Prostate gland (tissue), 2 donors: ENCODE data around the gene TTLL13. TPM values are rescaled to one million over a fixed set of nuclear protein-coding genes. Genes with fewer than 3 reads are reported as not detected.

Source experiments
- DNase-seq: peaks from one replicate; pipeline ENCODE4 v3.0.0-alpha.2; 2019; ENCODE audit warnings: low spot score
- H3K27ac ChIP-seq, 2 donors: fragments of 200-600 bp; sonication (generic); 2 replicates each; pipeline ENCODE4 v1.5.1; 2017 to 2019
- H3K27me3 ChIP-seq: fragments of 200-600 bp; sonication (generic); replicated peaks from 2 replicates; pipeline ENCODE4 v1.5.1; 2019; ENCODE audit not compliant: insufficient read depth
- H3K36me3 ChIP-seq, 2 donors: fragments of 200-600 bp; sonication (generic); 1 replicate in 1 of 2; 2 replicates in 1 of 2; pipeline versions ENCODE4 v1.5.1 to v1.8.1; 2017 to 2019
- H3K4me1 ChIP-seq: fragments of 200-600 bp; sonication (generic); replicated peaks from 2 replicates; pipeline ENCODE4 v1.5.1; 2019
- H3K4me3 ChIP-seq, 2 donors: fragments of 200-600 bp; sonication (generic); 2 replicates each; pipeline ENCODE4 v1.5.1; 2017 to 2019
- H3K9me3 ChIP-seq: fragments of 200-600 bp; sonication (generic); 2 replicates; pipeline ENCODE4 v1.5.1; 2017
- CTCF ChIP-seq, 4 experiments: fragments of 200-600 bp in 2 of 4; fragments of 450-650 bp in 2 of 4; sonication (generic) in 2 of 4; IDR thresholded peaks; 1 replicate in 3 of 4; 2 replicates in 1 of 4; pipeline ENCODE4 v1.5.1; 2016 to 2019; ENCODE audit warnings: antibody characterized with exemption in 4 of 4, mild to moderate bottlenecking in 2 of 4, moderate library complexity in 2 of 4
- POLR2A ChIP-seq: fragments of 450-650 bp; IDR thresholded peaks from one replicate; pipeline ENCODE4 v1.6.1; 2016; ENCODE audit warnings: antibody characterized with exemption, mild to moderate bottlenecking
- POLR2AphosphoS5 ChIP-seq: sonication (generic); formaldehyde crosslinking; IDR thresholded peaks from one replicate; pipeline ENCODE4 v1.6.1; 2017; ENCODE audit warnings: antibody characterized with exemption
- WGBS: methylation state at CpG from one replicate; pipeline ENCODE4 v1.1.5; 2018; 5-methylcytosine and 5-hydroxymethylcytosine counted together
- intact Hi-C: fragments of 100-400 bp; cut with DNase I; formaldehyde crosslinking; loops from one replicate; pipeline ENCODE4 v1.14.2; 2022
- total RNA-seq, 2 donors: library from RNA; depleted of rRNA; stranded (reverse); fragments of >200 nt; gene quantifications; one replicate each; pipeline ENCODE4 v1.1.0, GENCODE V29; 2016

TTLL13 gene
- total RNA-seq, 2 donors from 2014 or later: 0.51 TPM; not detected in 1

- Histone ChIP-seq H3K9me3 (no peaks in the 10 kb centered on the region), H3K4me3 (no peak overlapping the region), H3K36me3 (no peaks in the 10 kb centered on the region), H3K27me3 (no peaks in the 10 kb centered on the region), H3K4me1 (peaks cover 15% of the 10 kb centered on the region), H3K27ac (peak overlapping the region; percentile 38 to 69)
- TF ChIP-seq CTCF (IDR thresholded peaks at IDR 0.05): no peak
- no peak for TF ChIP-seq POLR2AphosphoS5
- no peak for TF ChIP-seq POLR2A
- intact Hi-C loops: loop anchor here (5.0 to 10.0 kb wide), 3 partner anchors 207 to 459 kb away; partner anchors contain the start of genes MESP1 and ZNF710
- DNase-seq: no peak
- WGBS: 53% methylated on average over 13 of the region's 13 CpGs
Observed at GRCh38 chr15:90211440-90212143, 37.8 kb upstream of the TTLL13 start.

DNA sequence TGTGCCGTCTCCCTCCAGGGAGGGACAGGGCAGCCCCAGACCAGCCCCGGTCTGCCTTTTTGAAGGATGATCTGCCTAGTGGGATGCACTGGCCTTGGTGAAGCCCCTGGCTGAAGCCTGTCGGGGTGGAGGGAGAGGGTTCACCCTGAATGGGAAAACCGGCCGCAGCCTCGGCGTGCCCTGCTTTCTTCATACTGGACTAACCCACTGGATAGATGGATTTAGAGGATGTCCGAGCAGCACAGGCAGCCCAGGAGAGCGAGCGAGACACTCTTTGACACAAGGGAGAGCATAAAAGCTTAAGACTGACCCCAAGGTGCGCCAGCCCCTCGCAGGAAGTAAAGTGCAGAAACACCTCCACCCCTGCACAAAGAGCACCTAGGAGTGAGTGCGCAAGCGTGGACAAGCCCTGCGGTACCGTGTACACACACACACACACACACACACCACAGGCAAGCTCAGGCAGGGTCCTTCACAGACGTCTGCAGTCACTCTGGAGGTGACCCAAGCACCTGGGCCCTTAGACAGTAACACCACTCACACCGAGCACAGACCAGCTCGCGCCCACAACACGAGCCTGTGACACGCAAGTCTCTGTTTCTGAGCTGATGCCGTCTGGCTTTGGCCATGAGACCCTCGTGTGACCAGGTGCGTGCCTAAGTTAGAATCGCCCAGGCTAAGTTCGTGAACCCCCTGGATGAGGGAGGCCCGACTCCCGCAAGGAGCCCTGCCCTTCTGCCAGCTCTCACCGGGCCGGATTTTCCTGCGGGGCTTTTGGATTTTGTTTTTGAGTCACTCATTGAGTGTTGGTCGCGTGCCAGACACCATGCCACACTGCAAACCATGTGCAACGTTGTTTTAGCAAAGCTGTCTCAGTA, 36.9 kb upstream of the TTLL13 start:
- H3K9me3 ChIP-seq: no peaks in the 10 kb centered on the region
- intact Hi-C loops: loop anchor here (5.0 to 10.0 kb wide), 3 partner anchors 208 to 460 kb away; partner anchors contain the start of genes MESP1 and ZNF710
- DNase-seq: peak; percentile 76
- TF ChIP-seq POLR2AphosphoS5 (peak; percentile 26), POLR2A (peak; percentile 43), CTCF (IDR thresholded peaks at IDR 0.05) (no peak)
- peaks cover 15% of the 10 kb centered on the region for H3K4me1 ChIP-seq
- H3K36me3 ChIP-seq: no peaks in the 10 kb centered on the region
- H3K4me3 ChIP-seq: no peak overlapping the region
- WGBS: 41% methylated on average over 35 of the region's 35 CpGs
- no peaks in the 10 kb centered on the region for H3K27me3 ChIP-seq
- H3K27ac ChIP-seq: peak overlapping the region; percentile 38 to 69

DNA sequence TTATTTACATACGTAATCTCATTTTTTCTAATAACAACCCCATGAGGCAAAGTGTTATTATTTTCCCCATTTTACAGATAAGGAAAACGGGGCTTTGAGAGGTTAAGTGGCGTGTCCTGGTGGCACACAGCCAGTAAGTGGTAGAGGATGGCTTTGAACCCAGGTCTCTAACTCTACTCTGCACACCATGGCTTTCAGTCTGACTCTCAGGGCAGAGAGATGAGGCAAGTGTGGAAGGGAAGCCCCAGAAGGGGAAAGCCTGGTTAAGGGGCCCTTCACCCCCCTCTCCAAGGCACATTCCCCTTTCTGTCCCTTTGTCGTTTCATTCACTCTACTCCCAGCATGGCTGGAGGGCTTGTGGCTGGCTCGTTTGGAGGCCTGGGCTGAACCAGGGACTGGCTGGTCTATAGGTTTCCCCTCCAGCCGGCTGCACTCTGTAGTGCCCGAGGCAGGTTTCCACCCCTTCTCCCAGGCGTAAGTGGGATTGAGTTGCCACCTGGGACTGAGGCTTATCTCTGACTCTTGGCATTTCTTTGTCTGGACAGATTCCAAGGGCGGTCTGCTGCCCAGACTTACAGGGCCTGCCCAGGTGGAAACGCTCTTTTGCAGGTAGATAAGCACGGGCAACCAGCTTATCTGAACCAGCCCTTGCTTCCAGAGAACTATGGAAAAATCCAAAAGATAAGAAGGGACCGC, 36.1 kb upstream of the TTLL13 start:
- intact Hi-C loops: loop anchor here (5.0 to 10.0 kb wide), 3 partner anchors 208 to 461 kb away; partner anchors contain the start of genes MESP1 and ZNF710
- Histone ChIP-seq H3K27me3 (no peaks in the 10 kb centered on the region), H3K4me1 (peaks cover 18% of the 10 kb centered on the region), H3K9me3 (no peaks in the 10 kb centered on the region), H3K4me3 (no peak overlapping the region), H3K27ac (peak overlapping the region; percentile 38 to 69), H3K36me3 (no peaks in the 10 kb centered on the region)
- 47% methylated on average over 12 of the region's 12 CpGs for WGBS
- TF ChIP-seq CTCF (IDR thresholded peaks at IDR 0.05): no peak
- peak; percentile 4 for TF ChIP-seq POLR2AphosphoS5
- DNase-seq: peak; percentile 51

- intact Hi-C loops: loop anchor here (5.0 to 10.0 kb wide), 3 partner anchors 209 to 462 kb away; partner anchors contain the start of genes MESP1 and ZNF710
- no peak for TF ChIP-seq CTCF (IDR thresholded peaks at IDR 0.05)
- no peak for TF ChIP-seq POLR2A
- no peak for TF ChIP-seq POLR2AphosphoS5
- H3K4me1 ChIP-seq: peaks cover 18% of the 10 kb centered on the region
- no peaks in the 10 kb centered on the region for H3K9me3 ChIP-seq
- no peak for DNase-seq
- H3K4me3 ChIP-seq: no peak overlapping the region
- peak overlapping the region; percentile 38 to 69 for H3K27ac ChIP-seq
- 66% methylated on average over 10 of the region's 11 CpGs for WGBS
- H3K27me3 ChIP-seq: no peaks in the 10 kb centered on the region
- no peaks in the 10 kb centered on the region for H3K36me3 ChIP-seq
Observed at GRCh38 chr15:90213818-90214204, 35.5 kb upstream of the TTLL13 start.
